Measurements from ENCODE around the gene CHMP5. TPM values are rescaled to one million over a fixed set of nuclear protein-coding genes. Genes with fewer than 3 reads are reported as not detected.

Gene CHMP5
- total and polyA plus RNA-seq, 2 donors = 79.8 to 118 TPM

GRCh38 chr9:33227741-33228140 lies 37.1 kb upstream of the CHMP5 start:
- 96% methylated on average over 8 of the region's 8 CpGs for WGBS
- Histone ChIP-seq H3K4me1 (ENCODE audit: control insufficient read depth in 2 of 2, insufficient read depth in 2 of 2, low read length in 2 of 2) (peaks cover 0 to 4% of the 10 kb centered on the region in 2 donors), H3K36me3 (ENCODE audit: control insufficient read depth in 2 of 2, insufficient read depth in 2 of 2, low read length in 1 of 2) (no peaks in the 10 kb centered on the region), H3K27me3 (ENCODE audit: control insufficient read depth in 2 of 2, insufficient read depth in 1 of 2, low read length in 1 of 2) (no peaks in the 10 kb centered on the region), H3K9me3 (ENCODE audit: control insufficient read depth in 2 of 2, insufficient read depth in 1 of 2, low read length in 1 of 2) (no peaks in the 10 kb centered on the region), H3K4me3 (ENCODE audit: low read length in 2 of 2) (no peak overlapping the region), H3K27ac (ENCODE audit: low read depth in 1 of 2, low read length in 1 of 2) (no peak overlapping the region)
- DNase-seq (ENCODE audit: low read depth in 6 of 9, low spot score in 9 of 9) = no peak

DNA sequence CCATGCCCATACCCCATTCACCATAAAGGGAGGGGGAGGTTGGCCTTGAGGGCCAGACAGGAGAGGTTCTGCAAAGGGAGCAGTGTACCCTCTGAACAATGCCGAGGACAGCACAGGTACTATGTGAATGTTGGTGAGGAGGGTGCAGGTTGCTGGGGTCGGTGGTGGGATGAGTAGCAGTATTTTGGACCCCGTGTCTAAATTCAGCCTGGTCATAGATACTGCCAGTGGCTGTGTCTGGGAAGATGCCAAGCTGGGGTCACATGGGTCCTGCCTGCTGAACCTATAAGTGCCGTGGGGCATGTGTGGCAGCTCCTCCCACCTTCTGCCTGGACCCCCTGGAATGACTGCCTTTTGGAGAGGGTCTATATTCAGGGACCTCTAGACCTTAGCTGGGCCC lies 36.2 kb upstream of the CHMP5 start:
- no peak overlapping the region for H3K27ac ChIP-seq (ENCODE audit: low read depth in 1 of 2, low read length in 1 of 2)
- no peaks in the 10 kb centered on the region for H3K36me3 ChIP-seq (ENCODE audit: control insufficient read depth in 2 of 2, insufficient read depth in 2 of 2, low read length in 1 of 2)
- DNase-seq (ENCODE audit: low read depth in 6 of 9, low spot score in 9 of 9) = no peak
- H3K9me3 ChIP-seq (ENCODE audit: control insufficient read depth in 2 of 2, insufficient read depth in 1 of 2, low read length in 1 of 2) = no peaks in the 10 kb centered on the region
- 85% methylated on average over 4 of the region's 4 CpGs for WGBS
- no peaks in the 10 kb centered on the region for H3K4me1 ChIP-seq (ENCODE audit: control insufficient read depth in 2 of 2, insufficient read depth in 2 of 2, low read length in 2 of 2)
- H3K27me3 ChIP-seq (ENCODE audit: control insufficient read depth in 2 of 2, insufficient read depth in 1 of 2, low read length in 1 of 2) = no peaks in the 10 kb centered on the region
- no peak overlapping the region for H3K4me3 ChIP-seq (ENCODE audit: low read length in 2 of 2)

DNA sequence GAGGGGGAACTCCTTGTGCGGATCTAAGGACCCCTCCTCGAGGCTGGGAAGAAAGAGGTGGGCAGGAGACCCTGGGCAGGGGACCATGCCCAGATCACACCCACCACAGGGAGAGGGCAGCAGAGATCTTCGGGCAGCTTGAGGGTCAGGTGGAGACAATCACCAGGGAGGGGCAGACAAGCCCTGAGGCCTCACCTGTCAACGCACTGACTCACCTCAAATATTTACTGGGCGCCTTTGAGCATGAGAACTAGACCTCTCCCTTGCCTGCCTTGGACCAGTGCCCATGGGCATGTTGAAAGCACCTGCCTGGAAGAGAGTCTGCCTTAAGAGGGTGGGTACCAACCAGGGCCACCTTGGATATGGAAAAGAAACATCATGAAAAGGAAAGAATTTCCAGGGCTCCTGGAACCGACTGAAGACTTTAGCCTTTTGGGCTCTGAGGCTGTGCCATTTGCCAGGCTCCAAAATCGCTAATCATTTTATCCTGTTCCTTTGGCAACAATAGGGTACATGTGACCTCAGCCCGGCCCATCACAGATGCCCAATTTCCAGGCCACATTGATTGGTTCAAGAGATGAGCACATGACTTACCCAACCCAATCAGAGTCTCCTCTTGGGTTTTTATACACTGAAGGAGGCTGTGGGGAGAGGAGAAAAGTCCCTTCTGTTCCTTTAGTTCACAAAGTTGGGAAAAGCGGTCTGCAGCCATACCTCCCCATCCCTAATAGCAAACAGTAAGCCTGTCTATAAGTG lies 35.3 kb upstream of the CHMP5 start:
- Histone ChIP-seq H3K9me3 (ENCODE audit: control insufficient read depth in 2 of 2, insufficient read depth in 1 of 2, low read length in 1 of 2) (no peaks in the 10 kb centered on the region), H3K36me3 (ENCODE audit: control insufficient read depth in 2 of 2, insufficient read depth in 2 of 2, low read length in 1 of 2) (no peaks in the 10 kb centered on the region), H3K4me1 (ENCODE audit: control insufficient read depth in 2 of 2, insufficient read depth in 2 of 2, low read length in 2 of 2) (no peaks in the 10 kb centered on the region), H3K27ac (ENCODE audit: low read depth in 1 of 2, low read length in 1 of 2) (no peak overlapping the region), H3K4me3 (ENCODE audit: low read length in 2 of 2) (no peak overlapping the region), H3K27me3 (ENCODE audit: control insufficient read depth in 2 of 2, insufficient read depth in 1 of 2, low read length in 1 of 2) (no peaks in the 10 kb centered on the region)
- no peak for DNase-seq (ENCODE audit: low read depth in 6 of 9, low spot score in 9 of 9)
- WGBS = 94% methylated on average over 9 of the region's 9 CpGs

DNA sequence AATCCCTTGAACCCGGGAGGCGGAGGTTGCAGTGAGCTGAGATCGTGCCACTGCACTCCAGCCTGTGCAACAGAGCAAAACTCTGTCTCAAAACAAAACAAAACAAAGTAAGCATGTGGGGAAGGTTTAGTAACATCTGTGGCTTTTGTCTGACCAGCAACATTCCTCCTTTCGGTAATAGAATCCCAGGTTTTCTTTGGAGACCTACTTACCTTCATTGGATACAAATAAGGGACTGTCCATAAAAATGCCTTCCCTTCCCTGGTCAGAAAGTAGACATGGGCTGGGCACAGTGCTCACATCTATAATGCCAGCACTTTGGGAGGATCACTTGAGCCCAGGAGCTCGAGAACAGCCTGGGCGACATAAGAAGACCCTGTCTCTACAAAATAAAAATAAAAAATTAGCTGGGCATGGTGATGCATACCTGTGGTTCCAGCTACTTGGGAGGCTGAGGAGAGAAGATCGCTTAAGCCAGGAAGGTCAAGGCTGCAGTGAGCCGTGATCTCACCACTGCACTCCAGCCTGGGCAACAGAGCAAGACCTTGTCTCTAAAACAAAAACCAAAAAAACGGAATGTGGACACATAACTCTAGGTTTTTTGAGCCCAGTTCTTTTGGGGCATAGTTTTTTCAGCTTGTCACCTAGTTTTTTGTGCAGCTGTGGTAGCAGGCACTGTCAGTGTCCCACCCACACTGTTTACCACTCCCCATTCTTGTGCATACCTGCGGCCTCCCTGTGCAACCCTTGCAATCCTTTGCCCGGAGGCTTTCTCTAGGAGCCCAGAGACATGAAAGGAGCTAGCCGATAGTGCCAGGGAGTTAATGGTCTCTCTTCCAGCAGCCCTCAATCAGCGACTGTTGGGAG lies 33.9 kb upstream of the CHMP5 start:
- WGBS = 97% methylated on average over 13 of the region's 13 CpGs
- DNase-seq (ENCODE audit: low read depth in 6 of 9, low spot score in 9 of 9) = no peak
- H3K27me3 ChIP-seq (ENCODE audit: control insufficient read depth in 2 of 2, insufficient read depth in 1 of 2, low read length in 1 of 2) = no peaks in the 10 kb centered on the region
- H3K9me3 ChIP-seq (ENCODE audit: control insufficient read depth in 2 of 2, insufficient read depth in 1 of 2, low read length in 1 of 2) = no peaks in the 10 kb centered on the region
- H3K4me1 ChIP-seq (ENCODE audit: control insufficient read depth in 2 of 2, insufficient read depth in 2 of 2, low read length in 2 of 2) = no peaks in the 10 kb centered on the region
- no peaks in the 10 kb centered on the region for H3K36me3 ChIP-seq (ENCODE audit: control insufficient read depth in 2 of 2, insufficient read depth in 2 of 2, low read length in 1 of 2)
- H3K27ac ChIP-seq (ENCODE audit: low read depth in 1 of 2, low read length in 1 of 2) = no peak overlapping the region
- no peak overlapping the region for H3K4me3 ChIP-seq (ENCODE audit: low read length in 2 of 2)

DNA sequence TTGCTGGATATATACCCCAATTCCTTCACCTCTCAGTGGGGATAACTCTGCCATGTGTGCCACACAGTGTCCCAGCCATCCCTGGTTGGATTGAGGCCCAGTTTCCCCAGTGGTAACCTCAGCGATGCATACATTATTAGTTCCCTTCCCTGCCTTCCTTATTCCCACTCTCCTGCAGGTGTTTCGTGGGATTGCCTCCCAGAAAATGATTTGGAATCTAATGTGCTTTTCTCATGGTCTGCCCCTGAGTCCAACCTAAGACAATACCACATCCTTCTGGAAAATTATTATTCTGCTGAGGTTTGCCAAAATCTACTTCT lies 33.3 kb upstream of the CHMP5 start:
- H3K4me1 ChIP-seq (ENCODE audit: control insufficient read depth in 2 of 2, insufficient read depth in 2 of 2, low read length in 2 of 2) = no peaks in the 10 kb centered on the region

GRCh38 chr9:33232815-33233214 lies 32.0 kb upstream of the CHMP5 start:
- Histone ChIP-seq H3K4me3 (ENCODE audit: low read length in 2 of 2) (no peak overlapping the region), H3K36me3 (ENCODE audit: control insufficient read depth in 2 of 2, insufficient read depth in 2 of 2, low read length in 1 of 2) (no peaks in the 10 kb centered on the region), H3K4me1 (ENCODE audit: control insufficient read depth in 2 of 2, insufficient read depth in 2 of 2, low read length in 2 of 2) (no peaks in the 10 kb centered on the region), H3K27ac (ENCODE audit: low read depth in 1 of 2, low read length in 1 of 2) (no peak overlapping the region), H3K9me3 (ENCODE audit: control insufficient read depth in 2 of 2, insufficient read depth in 1 of 2, low read length in 1 of 2) (no peaks in the 10 kb centered on the region), H3K27me3 (ENCODE audit: control insufficient read depth in 2 of 2, insufficient read depth in 1 of 2, low read length in 1 of 2) (no peaks in the 10 kb centered on the region)
- no peak for DNase-seq (ENCODE audit: low read depth in 6 of 9, low spot score in 9 of 9)
- WGBS = 98% methylated on average over 6 of the region's 6 CpGs

More for the DNA sequence above, 33.3 kb upstream of the CHMP5 start:
- whole genome bisulfite sequencing = 97% methylated on average over 2 of the region's 2 CpGs
- H3K27me3 ChIP-seq (ENCODE audit: control insufficient read depth in 2 of 2, insufficient read depth in 1 of 2, low read length in 1 of 2) = no peaks in the 10 kb centered on the region
- H3K27ac ChIP-seq (ENCODE audit: low read depth in 1 of 2, low read length in 1 of 2) = no peak overlapping the region
- no peaks in the 10 kb centered on the region for H3K9me3 ChIP-seq (ENCODE audit: control insufficient read depth in 2 of 2, insufficient read depth in 1 of 2, low read length in 1 of 2)
- H3K36me3 ChIP-seq (ENCODE audit: control insufficient read depth in 2 of 2, insufficient read depth in 2 of 2, low read length in 1 of 2) = no peaks in the 10 kb centered on the region
- no peak overlapping the region for H3K4me3 ChIP-seq (ENCODE audit: low read length in 2 of 2)
- no peak for DNase-seq (ENCODE audit: low read depth in 6 of 9, low spot score in 9 of 9)

- no peak for DNase-seq (ENCODE audit: low read depth in 6 of 9, low spot score in 9 of 9)
- Histone ChIP-seq H3K4me3 (ENCODE audit: low read length in 2 of 2) (no peak overlapping the region), H3K27me3 (ENCODE audit: control insufficient read depth in 2 of 2, insufficient read depth in 1 of 2, low read length in 1 of 2) (no peaks in the 10 kb centered on the region), H3K36me3 (ENCODE audit: control insufficient read depth in 2 of 2, insufficient read depth in 2 of 2, low read length in 1 of 2) (no peaks in the 10 kb centered on the region), H3K4me1 (ENCODE audit: control insufficient read depth in 2 of 2, insufficient read depth in 2 of 2, low read length in 2 of 2) (no peaks in the 10 kb centered on the region), H3K9me3 (ENCODE audit: control insufficient read depth in 2 of 2, insufficient read depth in 1 of 2, low read length in 1 of 2) (no peaks in the 10 kb centered on the region), H3K27ac (ENCODE audit: low read depth in 1 of 2, low read length in 1 of 2) (no peak overlapping the region)
- WGBS = 47% methylated on average over 1 of the region's 1 CpG
Observed at GRCh38 chr9:33233626-33234342, 31.1 kb upstream of the CHMP5 start.

GRCh38 chr9:33234511-33235467 lies 30.1 kb upstream of the CHMP5 start:
- Histone ChIP-seq H3K4me1 (ENCODE audit: control insufficient read depth in 2 of 2, insufficient read depth in 2 of 2, low read length in 2 of 2) (peaks cover 0 to 4% of the 10 kb centered on the region in 2 donors), H3K27ac (ENCODE audit: low read depth in 1 of 2, low read length in 1 of 2) (no peak overlapping the region), H3K9me3 (ENCODE audit: control insufficient read depth in 2 of 2, insufficient read depth in 1 of 2, low read length in 1 of 2) (no peaks in the 10 kb centered on the region), H3K4me3 (ENCODE audit: low read length in 2 of 2) (no peak overlapping the region), H3K27me3 (ENCODE audit: control insufficient read depth in 2 of 2, insufficient read depth in 1 of 2, low read length in 1 of 2) (no peaks in the 10 kb centered on the region), H3K36me3 (ENCODE audit: control insufficient read depth in 2 of 2, insufficient read depth in 2 of 2, low read length in 1 of 2) (no peaks in the 10 kb centered on the region)
- 85% methylated on average over 9 of the region's 9 CpGs for WGBS
- DNase-seq (ENCODE audit: low read depth in 6 of 9, low spot score in 9 of 9) = no peak
